Iris pigment epithelial cell (primary cell): ENCODE results near the gene DSC1.
"Not testable (repeated sequence)": the region's sequence is repeated elsewhere in the genome, so short reads cannot be mapped to it uniquely, and the experiment has no call there.

Experiments
- DNase-seq: peaks from one replicate; pipeline ENCODE4 v3.0.0-alpha.2; 2011; ENCODE audit warnings: low read depth

DSC1 gene, protein sequence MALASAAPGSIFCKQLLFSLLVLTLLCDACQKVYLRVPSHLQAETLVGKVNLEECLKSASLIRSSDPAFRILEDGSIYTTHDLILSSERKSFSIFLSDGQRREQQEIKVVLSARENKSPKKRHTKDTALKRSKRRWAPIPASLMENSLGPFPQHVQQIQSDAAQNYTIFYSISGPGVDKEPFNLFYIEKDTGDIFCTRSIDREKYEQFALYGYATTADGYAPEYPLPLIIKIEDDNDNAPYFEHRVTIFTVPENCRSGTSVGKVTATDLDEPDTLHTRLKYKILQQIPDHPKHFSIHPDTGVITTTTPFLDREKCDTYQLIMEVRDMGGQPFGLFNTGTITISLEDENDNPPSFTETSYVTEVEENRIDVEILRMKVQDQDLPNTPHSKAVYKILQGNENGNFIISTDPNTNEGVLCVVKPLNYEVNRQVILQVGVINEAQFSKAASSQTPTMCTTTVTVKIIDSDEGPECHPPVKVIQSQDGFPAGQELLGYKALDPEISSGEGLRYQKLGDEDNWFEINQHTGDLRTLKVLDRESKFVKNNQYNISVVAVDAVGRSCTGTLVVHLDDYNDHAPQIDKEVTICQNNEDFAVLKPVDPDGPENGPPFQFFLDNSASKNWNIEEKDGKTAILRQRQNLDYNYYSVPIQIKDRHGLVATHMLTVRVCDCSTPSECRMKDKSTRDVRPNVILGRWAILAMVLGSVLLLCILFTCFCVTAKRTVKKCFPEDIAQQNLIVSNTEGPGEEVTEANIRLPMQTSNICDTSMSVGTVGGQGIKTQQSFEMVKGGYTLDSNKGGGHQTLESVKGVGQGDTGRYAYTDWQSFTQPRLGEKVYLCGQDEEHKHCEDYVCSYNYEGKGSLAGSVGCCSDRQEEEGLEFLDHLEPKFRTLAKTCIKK

DNA sequence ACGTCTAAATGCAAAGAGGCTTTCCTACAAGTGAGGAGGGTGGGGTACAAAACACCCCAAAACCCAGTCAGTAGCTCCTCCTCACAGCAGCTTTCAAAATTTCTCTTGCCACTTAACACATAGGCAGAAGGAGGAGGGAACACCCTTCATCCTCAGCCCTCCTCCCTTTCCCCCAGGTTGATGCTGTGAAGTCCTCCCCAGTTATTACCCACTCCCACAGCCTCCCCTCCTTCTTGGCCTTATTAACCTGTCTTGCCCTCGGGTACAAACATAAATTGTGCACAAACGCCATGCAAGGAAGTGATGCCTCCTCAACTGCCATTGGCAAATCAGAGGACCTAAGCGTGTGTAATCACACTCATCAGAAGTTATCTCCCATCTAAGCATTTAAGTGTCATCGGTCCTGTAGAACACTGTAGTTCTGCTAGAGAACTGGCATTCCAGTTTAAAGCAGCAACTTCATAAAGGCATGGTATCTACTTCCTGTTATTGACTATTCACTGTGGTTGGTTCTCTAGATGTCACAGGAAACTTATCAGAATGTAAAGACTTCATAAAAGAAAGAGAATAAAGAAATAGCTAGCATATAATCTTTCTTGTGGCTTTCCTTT lies at the start of gene DSC1:
DSC1 (minus strand) TSS at position 32 of the 611 bp plus-strand sequence. CDS start 262 bp downstream, outside the sequence.
- DNase-seq = no peak

- DNase-seq = no peak
Measured at GRCh38 chr18:31211047-31211446, 48.4 kb upstream of the DSC1 start.

DNA sequence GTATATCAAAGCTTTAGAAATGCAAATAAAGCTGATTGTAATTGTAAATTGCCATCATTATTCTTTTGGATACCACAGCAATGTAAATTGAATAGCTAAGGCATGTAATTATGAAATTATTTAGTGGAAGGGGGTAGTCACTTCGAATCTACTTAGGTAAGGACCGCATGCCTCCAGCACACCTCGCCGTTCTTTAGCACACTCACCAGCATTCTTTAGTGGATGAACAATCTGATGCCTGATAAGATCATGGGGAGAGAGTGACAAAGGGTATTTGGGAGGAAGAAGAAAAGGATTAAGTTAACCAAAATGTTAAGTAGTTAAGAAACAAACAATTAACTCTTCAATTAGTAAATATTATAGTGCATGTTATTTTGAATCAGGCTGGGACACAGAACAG lies 46.4 kb upstream of the DSC1 start:
- no peak for DNase-seq

DNA sequence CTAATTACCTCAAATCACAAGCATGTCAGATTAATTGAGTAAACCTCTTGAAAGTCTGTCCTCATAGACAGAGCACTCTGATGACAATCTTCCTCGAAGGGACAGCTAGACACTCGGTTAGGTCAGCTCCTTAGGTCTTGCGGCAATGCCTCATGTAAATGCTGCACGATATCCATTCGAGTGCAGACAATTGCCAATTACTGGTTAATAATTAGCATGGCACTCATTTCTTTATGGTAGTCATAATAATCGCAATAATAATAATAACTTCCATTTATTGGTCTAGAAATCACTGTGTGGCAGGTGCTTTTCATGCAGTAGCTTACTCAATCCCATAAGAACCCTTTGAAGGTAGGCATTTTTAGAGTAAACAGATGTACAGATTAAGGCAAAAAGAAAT lies 44.7 kb upstream of the DSC1 start:
- no peak for DNase-seq

- no peak for DNase-seq
Measured at GRCh38 chr18:31206787-31207381, 44.2 kb upstream of the DSC1 start.

GRCh38 chr18:31206071-31206470 lies 43.4 kb upstream of the DSC1 start:
- no peak for DNase-seq

DNA sequence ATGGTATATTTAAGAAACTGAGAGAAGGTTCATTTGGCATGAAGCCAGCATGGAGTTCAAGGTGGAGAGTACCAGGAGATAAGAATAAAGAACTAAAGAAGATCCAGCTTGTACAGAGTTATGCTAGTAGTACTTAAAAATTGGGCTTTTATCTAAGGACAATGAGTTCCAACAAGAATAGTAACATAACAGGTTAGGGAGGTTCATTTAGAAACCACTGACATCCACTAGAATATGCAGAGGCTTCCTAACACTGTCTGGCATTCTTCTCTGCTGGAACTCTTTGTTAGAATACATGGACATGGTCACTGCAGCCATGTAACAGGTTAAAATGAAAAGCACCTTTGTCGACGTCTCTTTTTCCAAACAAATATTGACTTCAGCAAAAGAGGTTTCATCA lies 42.6 kb upstream of the DSC1 start:
- no peak for DNase-seq

- no peak for DNase-seq
Measured at GRCh38 chr18:31204833-31205232, 42.2 kb upstream of the DSC1 start.

- no peak for DNase-seq
Measured at GRCh38 chr18:31204166-31204565, 41.5 kb upstream of the DSC1 start.

- DNase-seq = no peak
Measured at GRCh38 chr18:31203794-31204148, 41.1 kb upstream of the DSC1 start.

GRCh38 chr18:31203096-31203793 lies 40.6 kb upstream of the DSC1 start:
- no peak for DNase-seq

DNA sequence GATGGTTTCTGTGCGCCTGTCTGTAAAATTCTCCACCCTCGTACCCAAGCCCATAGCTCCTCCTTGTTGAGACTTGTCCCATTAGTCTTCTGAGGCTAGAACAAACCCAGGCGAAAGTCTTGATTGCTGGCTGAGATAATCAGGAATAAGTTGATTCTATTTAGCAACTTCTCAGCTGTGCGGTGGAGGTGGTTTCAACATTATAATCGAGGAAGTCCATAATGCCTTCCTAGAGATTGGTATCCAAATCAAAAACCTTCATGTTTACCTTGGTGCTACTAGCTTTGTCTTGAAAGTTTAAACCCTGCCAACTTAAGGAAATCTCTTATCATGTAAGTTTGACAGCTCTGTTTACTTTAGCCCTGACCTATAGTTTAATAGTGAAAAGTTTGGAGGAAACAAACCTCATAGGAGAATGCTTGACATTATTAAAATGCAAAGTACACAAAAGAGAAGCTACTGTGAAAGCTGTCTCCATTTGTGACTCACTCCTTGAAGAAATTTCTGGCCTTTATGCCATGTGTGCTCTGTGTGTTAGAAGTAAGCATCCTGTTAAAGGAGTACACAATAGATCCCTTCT lies 36.6 kb upstream of the DSC1 start:
- no peak for DNase-seq

- DNase-seq = no peak
Measured at GRCh38 chr18:31197676-31198075, 35.0 kb upstream of the DSC1 start.

DNA sequence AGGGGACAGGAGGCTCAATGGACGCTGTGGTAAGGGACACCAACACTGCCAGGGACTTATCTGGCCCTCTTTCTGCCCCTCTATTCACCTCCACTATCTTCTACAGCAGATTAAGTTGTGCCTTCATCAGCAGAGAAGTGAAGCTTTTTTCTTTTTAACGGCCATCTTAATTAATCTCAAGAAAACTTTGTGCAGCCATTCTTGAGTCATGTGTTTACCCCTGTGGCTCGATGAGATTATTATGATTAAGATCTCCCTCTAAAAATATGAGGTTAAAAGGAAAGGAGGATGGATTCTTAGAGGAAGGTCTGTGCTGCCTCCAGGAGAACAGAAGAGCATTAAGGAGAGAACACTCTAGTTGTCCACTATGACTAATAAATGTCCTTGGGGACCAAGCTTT lies 32.4 kb upstream of the DSC1 start:
- no peak for DNase-seq

DNA sequence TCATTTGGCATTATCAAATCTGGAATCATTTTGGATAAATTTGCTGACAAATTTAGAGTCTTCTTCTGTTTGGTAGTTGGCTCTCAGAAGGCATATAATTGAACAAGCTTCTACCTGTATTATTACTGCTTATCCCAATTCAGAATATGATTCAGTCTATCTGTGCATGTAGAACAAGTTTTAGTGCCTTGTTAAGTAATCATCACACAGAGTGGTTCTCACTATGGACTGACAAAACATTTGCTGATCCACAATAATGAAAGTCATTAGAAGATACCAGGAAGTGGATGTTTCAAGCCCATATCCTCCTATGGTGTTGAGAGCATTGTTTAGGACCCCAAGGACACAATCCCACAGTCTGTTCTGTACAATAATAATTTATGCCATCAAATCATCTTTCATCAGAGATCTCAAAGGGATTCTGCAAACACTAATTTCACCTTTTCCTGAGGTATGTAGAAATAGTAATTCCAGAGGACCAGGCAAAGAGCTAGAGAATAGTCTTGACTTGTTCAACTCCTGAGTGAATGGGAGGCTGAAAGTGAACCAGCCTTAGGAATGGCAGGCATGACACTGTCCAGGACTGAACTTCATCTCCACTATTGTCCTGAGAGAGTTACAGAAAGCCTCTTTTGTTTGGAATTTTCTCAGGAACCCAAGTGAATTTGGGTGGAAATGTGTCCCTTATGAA lies 29.6 kb upstream of the DSC1 start:
- DNase-seq = no peak

DNA sequence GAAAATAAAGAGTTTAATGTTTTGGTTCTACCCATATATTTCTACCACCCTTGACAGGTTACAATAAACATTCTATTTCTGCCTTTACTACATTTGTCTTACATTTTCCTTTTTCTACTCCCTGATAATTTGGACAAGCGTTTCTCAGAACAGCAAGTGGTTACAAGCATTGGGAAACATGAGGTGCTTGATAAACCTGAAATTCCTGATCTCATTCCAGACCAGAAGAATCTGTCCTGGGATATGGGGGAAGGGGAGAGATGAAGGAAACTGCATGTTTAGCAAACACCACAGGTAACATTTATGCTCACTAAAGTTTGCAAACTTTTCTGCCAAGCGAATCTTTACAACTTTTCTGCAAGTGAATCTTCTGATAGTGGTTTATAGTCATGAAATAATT lies 28.3 kb upstream of the DSC1 start:
- DNase-seq = no peak

- DNase-seq = no peak
Measured at GRCh38 chr18:31189757-31190156, 27.1 kb upstream of the DSC1 start.

DNA sequence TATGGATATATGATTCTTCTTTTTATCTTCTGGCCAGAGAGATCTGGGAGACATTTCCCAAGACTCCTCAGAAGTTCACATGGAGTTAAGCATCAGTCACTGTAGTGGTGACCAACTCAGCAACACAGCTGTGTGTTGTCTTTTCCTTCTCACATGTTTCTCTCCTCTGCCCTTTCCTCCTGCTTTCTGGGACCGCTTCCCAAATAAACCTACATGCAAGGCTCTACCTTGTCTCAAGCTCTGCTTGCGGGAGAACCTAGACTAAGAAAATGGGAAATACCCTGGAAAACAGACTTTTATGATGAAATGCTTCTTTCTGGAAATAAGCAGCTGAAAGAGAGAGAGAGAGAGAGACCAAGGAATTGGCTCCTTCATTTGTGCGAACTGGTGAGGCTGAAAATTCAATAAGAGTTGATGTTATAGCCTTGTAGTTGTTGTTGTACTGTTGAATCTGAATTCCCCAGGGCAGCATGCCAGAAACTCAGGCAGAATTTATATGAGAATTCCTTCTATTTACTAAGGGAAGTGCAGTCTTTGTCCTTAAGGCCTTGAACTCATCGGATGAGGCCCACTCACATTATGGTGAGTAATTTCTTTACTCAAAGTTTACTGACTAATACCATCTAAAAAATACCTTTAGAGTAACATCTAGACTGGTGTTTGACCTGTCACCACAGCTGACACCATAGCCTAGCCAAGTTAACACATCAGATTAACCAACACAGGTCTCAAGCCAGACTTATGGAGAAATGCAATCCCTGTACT lies 22.7 kb upstream of the DSC1 start:
- peak; percentile 17 for DNase-seq

DNA sequence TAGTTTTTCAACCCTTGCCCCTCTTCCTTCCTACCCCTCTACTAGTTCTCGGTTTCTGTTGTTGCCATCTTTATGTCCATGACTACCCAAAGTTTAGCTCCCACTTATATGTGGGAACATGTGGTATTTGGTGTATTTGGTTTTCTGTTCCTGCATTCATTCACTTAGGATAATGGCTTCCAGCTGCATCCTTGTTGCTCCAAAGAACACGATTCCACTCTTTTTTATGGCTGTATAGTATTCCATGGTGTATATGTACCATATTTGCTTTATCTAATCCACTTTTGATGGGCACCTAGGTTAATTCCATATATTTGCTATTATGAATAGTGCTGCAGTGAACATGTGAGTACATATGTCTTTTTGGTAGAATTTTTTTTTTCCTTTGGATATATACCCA lies 20.6 kb upstream of the DSC1 start:
- DNase-seq = no peak

- not testable (repeated sequence) for DNase-seq
Measured at GRCh38 chr18:31177369-31177768, 14.7 kb upstream of the DSC1 start.
